Erythroblast (primary cell): ENCODE data around the gene FZD2.

Experiments used
- GATA1 ChIP-seq: IDR thresholded peaks from 2 replicates; pipeline ENCODE4 v1.6.1; 2011; ENCODE audit warnings: low read depth, mild to moderate bottlenecking, control low read depth, low read length, moderate library complexity
- POLR2A ChIP-seq: IDR thresholded peaks from 2 replicates; pipeline ENCODE4 v1.6.1; 2011; ENCODE audit warnings: mild to moderate bottlenecking, low read length

- TF ChIP-seq POLR2A, result no peak
- no peak for TF ChIP-seq GATA1
These were observed 44.7 kb downstream of the FZD2 start for GRCh38 chr17:44601973-44602372.
